DOHH2 (cell line): Measurements from ENCODE around the gene TMTC2.

Experiments used
- H3F3A ChIP-seq: fragments of 200-600 bp; sonication (generic), shearing (Covaris generic); 2 replicates; pipeline ENCODE4 v1.6.0; 2016; ENCODE audit warnings: antibody characterized with exemption, mild to moderate bottlenecking; ENCODE audit not compliant: control insufficient read depth, insufficient read depth
- H3K27ac ChIP-seq: fragments of 200-600 bp; sonication (generic); 2 replicates; pipeline ENCODE4 v1.5.1; 2014; ENCODE audit warnings: low read depth, mild to moderate bottlenecking, low read length, moderate library complexity
- H3K27me3 ChIP-seq: fragments of 200-600 bp; sonication (generic); 2 replicates; pipeline ENCODE4 v1.6.1; 2014; ENCODE audit warnings: mild to moderate bottlenecking, low read length, mixed read lengths; ENCODE audit not compliant: control insufficient read depth
- H3K36me3 ChIP-seq: fragments of 200-600 bp; sonication (generic); 2 replicates; pipeline ENCODE4 v1.6.1; 2014; ENCODE audit warnings: mild to moderate bottlenecking, low read length, moderate library complexity, mixed read lengths; ENCODE audit not compliant: control insufficient read depth
- H3K4me1 ChIP-seq: fragments of 200-600 bp; sonication (generic); 2 replicates; pipeline ENCODE4 v1.6.1; 2014; ENCODE audit warnings: mild to moderate bottlenecking, low read length, mixed read lengths; ENCODE audit not compliant: control insufficient read depth
- H3K4me2 ChIP-seq: fragments of 200-600 bp; sonication (generic); 2 replicates; pipeline ENCODE4 v1.6.0; 2014; ENCODE audit warnings: mild to moderate bottlenecking, low read length, moderate library complexity
- H3K4me3 ChIP-seq: fragments of 200-600 bp; sonication (generic); 2 replicates; pipeline ENCODE4 v1.5.1; 2014; ENCODE audit warnings: mild to moderate bottlenecking, low read length, mixed read lengths
- H3K79me2 ChIP-seq: fragments of 200-600 bp; sonication (generic); 2 replicates; pipeline ENCODE4 v1.6.1; 2014; ENCODE audit warnings: mild to moderate bottlenecking, low read length, mixed read lengths; ENCODE audit not compliant: control insufficient read depth
- H3K9me2 ChIP-seq: fragments of 200-600 bp; sonication (generic); replicated peaks from 2 replicates; pipeline ENCODE4 v1.6.1; 2014; ENCODE audit warnings: mild to moderate bottlenecking, low read length, mixed read lengths; ENCODE audit not compliant: control insufficient read depth
- H3K9me3 ChIP-seq: fragments of 200-600 bp; sonication (generic); 2 replicates; pipeline ENCODE4 v1.6.1; 2014; ENCODE audit warnings: antibody characterized with exemption, low read length, mixed read lengths; ENCODE audit not compliant: control insufficient read depth, insufficient read depth
- H4K20me1 ChIP-seq: fragments of 200-600 bp; sonication (generic); 2 replicates; pipeline ENCODE4 v1.6.0; 2014; ENCODE audit warnings: low read depth, mild to moderate bottlenecking, antibody characterized with exemption, low read length, moderate library complexity; ENCODE audit not compliant: control insufficient read depth, insufficient read depth
- CTCF ChIP-seq: fragments of 200-600 bp; sonication (generic); IDR thresholded peaks from one replicate; pipeline ENCODE4 v1.5.1; 2014; ENCODE audit warnings: antibody characterized with exemption, mild to moderate bottlenecking, low read depth, low read length; ENCODE audit not compliant: poor library complexity, severe bottlenecking
- EZH2phosphoT487 ChIP-seq: fragments of 200-600 bp; sonication (generic); IDR thresholded peaks from 2 replicates; pipeline ENCODE4 v1.6.1; 2017; ENCODE audit warnings: borderline replicate concordance, mild to moderate bottlenecking, antibody characterized with exemption, low read length, moderate library complexity, mixed read lengths

Gene TMTC2

GRCh38 chr12:82923935-82924334 is 237.2 kb downstream of the TMTC2 start:
- Histone ChIP-seq H3K27me3 (no peaks in the 10 kb centered on the region), H3F3A (no peaks in the 10 kb centered on the region), H3K36me3 (no peaks in the 10 kb centered on the region), H3K4me2 (no peak overlapping the region), H3K4me1 (no peaks in the 10 kb centered on the region), H3K9me3 (no peaks in the 10 kb centered on the region), H3K27ac (no peak overlapping the region), H3K9me2 (no peaks in the 10 kb centered on the region), H3K79me2 (no peaks in the 10 kb centered on the region), H4K20me1 (no peaks in the 10 kb centered on the region), H3K4me3 (no peak overlapping the region)
- TF ChIP-seq EZH2phosphoT487 (no peak), CTCF (no peak)

GRCh38 chr12:82926630-82927029 is 239.9 kb downstream of the TMTC2 start:
- Histone ChIP-seq H3K4me1 (no peaks in the 10 kb centered on the region), H3K4me3 (no peak overlapping the region), H3K27me3 (no peaks in the 10 kb centered on the region), H3K9me2 (no peaks in the 10 kb centered on the region), H4K20me1 (no peaks in the 10 kb centered on the region), H3K79me2 (no peaks in the 10 kb centered on the region), H3K4me2 (no peak overlapping the region), H3F3A (no peaks in the 10 kb centered on the region), H3K9me3 (no peaks in the 10 kb centered on the region), H3K36me3 (no peaks in the 10 kb centered on the region), H3K27ac (no peak overlapping the region)
- TF ChIP-seq CTCF = no peak
- TF ChIP-seq EZH2phosphoT487 = no peak

- Histone ChIP-seq H4K20me1 (no peaks in the 10 kb centered on the region), H3K4me2 (no peak overlapping the region), H3K36me3 (no peaks in the 10 kb centered on the region), H3F3A (no peaks in the 10 kb centered on the region), H3K9me3 (no peaks in the 10 kb centered on the region), H3K27me3 (no peaks in the 10 kb centered on the region), H3K79me2 (no peaks in the 10 kb centered on the region), H3K4me3 (no peak overlapping the region), H3K9me2 (no peaks in the 10 kb centered on the region), H3K27ac (no peak overlapping the region), H3K4me1 (no peaks in the 10 kb centered on the region)
- TF ChIP-seq EZH2phosphoT487 (no peak), CTCF (no peak)
Measured at GRCh38 chr12:82930301-82930700, 243.6 kb downstream of the TMTC2 start.
